Karpas-422 (cell line): Measurements from ENCODE around the gene ZNF74. TPM values are rescaled to one million over a fixed set of nuclear protein-coding genes. Genes with fewer than 3 reads are reported as not detected.

Experiments
- DNase-seq: peaks from one replicate; pipeline ENCODE4 v3.0.0-alpha.2; 2015
- H2AFZ ChIP-seq: fragments of 200-600 bp; sonication (generic); 2 replicates; pipeline ENCODE4 v1.6.1; 2014; ENCODE audit warnings: antibody characterized with exemption, low read length, mixed read lengths
- H3K27ac ChIP-seq: fragments of 200-600 bp; sonication (generic); 2 replicates; pipeline ENCODE4 v1.5.1; 2014; ENCODE audit warnings: mild to moderate bottlenecking, low read length, moderate library complexity
- H3K27me3 ChIP-seq: fragments of 200-600 bp; sonication (generic); 2 replicates; pipeline ENCODE4 v1.6.1; 2014; ENCODE audit warnings: low read length, mixed read lengths
- H3K36me3 ChIP-seq: fragments of 200-600 bp; sonication (generic); 2 replicates; pipeline ENCODE4 v1.6.1; 2014; ENCODE audit warnings: low read length, mixed read lengths; ENCODE audit not compliant: insufficient read depth
- H3K4me1 ChIP-seq: fragments of 200-600 bp; sonication (generic); 2 replicates; pipeline ENCODE4 v1.6.1; 2014; ENCODE audit warnings: mild to moderate bottlenecking, low read length, mixed read lengths
- H3K4me2 ChIP-seq: fragments of 200-600 bp; sonication (generic); 2 replicates; pipeline ENCODE4 v1.6.1; 2014; ENCODE audit warnings: low read length, low read depth, mild to moderate bottlenecking; ENCODE audit not compliant: poor library complexity, severe bottlenecking
- H3K4me3 ChIP-seq: fragments of 200-600 bp; sonication (generic); 2 replicates; pipeline ENCODE4 v1.5.1; 2014; ENCODE audit warnings: mild to moderate bottlenecking, antibody characterized with exemption, low read length, mixed read lengths
- H3K79me2 ChIP-seq: fragments of 200-600 bp; sonication (generic); 2 replicates; pipeline ENCODE4 v1.6.1; 2014; ENCODE audit warnings: mild to moderate bottlenecking, low read length, mixed read lengths
- H3K9ac ChIP-seq: fragments of 200-600 bp; sonication (generic); 2 replicates; pipeline ENCODE4 v1.6.0; 2014; ENCODE audit warnings: low read length
- H3K9me2 ChIP-seq: fragments of 200-600 bp; sonication (generic), shearing (Covaris generic); replicated peaks from 2 replicates; pipeline ENCODE4 v1.6.0; 2014; ENCODE audit warnings: mild to moderate bottlenecking, low read length, moderate library complexity; ENCODE audit not compliant: insufficient read depth
- H3K9me3 ChIP-seq: fragments of 300-700, 200-600 bp; sonication (generic); 2 replicates; pipeline ENCODE4 v1.6.1; 2014; ENCODE audit warnings: low read length, mixed read lengths
- H4K20me1 ChIP-seq: fragments of 200-600 bp; sonication (generic); 2 replicates; pipeline ENCODE4 v1.6.1; 2014; ENCODE audit warnings: mild to moderate bottlenecking, antibody characterized with exemption, low read length, low read depth; ENCODE audit not compliant: insufficient read depth
- total RNA-seq: library from RNA; depleted of rRNA; stranded (reverse); fragments of >200 nt; shearing (Covaris generic); gene quantifications from 2 replicates; pipeline ENCODE4 v1.2.3, GENCODE V29; 2014; ENCODE audit warnings: low replicate concordance

The ZNF74 gene
- total RNA-seq, 1 experiment from 2014 or later = not detected

DNA sequence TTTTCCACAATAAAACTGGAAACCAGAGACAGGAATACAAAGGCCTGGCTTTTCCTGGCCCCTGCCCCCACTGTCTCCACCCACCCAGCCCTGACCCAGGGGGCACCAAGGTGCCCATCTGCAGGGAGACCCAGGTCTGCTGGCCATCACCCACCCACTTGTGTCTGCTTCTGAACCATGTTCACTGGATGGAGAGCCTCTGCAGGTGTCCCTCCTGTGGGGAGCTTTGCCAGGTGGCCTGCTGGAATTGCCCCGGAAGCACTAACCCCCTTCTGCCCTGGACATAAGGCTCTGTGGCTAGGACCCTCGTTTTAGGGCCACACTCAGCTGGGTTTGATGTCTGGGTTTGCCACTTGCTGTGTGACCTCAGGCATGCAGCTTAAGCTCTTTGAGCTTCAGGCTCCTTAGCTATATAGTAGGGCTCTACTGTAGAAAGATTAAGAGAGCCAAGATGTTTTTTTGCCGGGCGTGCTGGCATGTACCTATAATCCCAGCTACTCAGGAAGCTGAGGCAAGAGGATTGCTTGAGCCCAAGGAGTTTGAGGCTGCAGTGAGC lies 39.8 kb downstream of the ZNF74 start:
- no peaks in the 10 kb centered on the region for H3K36me3 ChIP-seq
- H3K9me2 ChIP-seq = no peaks in the 10 kb centered on the region
- H3K4me1 ChIP-seq = no peaks in the 10 kb centered on the region
- no peak overlapping the region for H3K4me3 ChIP-seq
- H3K9me3 ChIP-seq = no peaks in the 10 kb centered on the region
- DNase-seq = no peak
- H3K27me3 ChIP-seq = no peaks in the 10 kb centered on the region
- no peak overlapping the region for H2AFZ ChIP-seq
- H3K27ac ChIP-seq = no peak overlapping the region
- H3K79me2 ChIP-seq = no peaks in the 10 kb centered on the region
- no peaks in the 10 kb centered on the region for H4K20me1 ChIP-seq
- H3K9ac ChIP-seq = no peak overlapping the region
- H3K4me2 ChIP-seq = no peak overlapping the region

DNA sequence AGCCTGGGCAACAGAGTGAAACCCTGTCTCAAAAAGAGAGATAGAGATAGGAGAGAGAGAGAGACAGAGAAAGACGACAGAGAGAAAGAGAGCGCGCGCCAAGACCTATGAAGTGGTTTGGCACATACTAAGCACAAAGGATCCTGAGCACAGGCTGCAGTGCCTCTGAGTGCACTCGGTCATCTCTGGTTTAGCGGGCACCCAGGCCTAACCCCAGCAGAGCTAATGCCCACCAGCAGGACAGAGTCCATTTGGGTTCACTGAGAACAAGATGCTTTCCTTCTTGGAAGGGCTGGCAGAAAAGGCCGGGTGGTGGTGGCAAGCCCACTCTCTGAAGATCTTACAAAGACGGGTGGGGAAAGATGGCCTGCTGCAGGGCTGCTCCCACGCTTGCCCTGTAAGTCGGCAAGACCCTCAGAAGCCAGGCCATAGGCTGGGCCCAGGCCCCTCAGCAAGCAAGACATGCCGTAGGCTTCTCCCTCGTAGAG lies 40.4 kb downstream of the ZNF74 start:
- Histone ChIP-seq H2AFZ (no peak overlapping the region), H3K9me2 (no peaks in the 10 kb centered on the region), H3K9ac (no peak overlapping the region), H3K4me1 (no peaks in the 10 kb centered on the region), H4K20me1 (no peaks in the 10 kb centered on the region), H3K27ac (no peak overlapping the region), H3K4me3 (no peak overlapping the region), H3K79me2 (no peaks in the 10 kb centered on the region), H3K27me3 (no peaks in the 10 kb centered on the region), H3K36me3 (no peaks in the 10 kb centered on the region), H3K9me3 (no peaks in the 10 kb centered on the region), H3K4me2 (no peak overlapping the region)
- no peak for DNase-seq

DNA sequence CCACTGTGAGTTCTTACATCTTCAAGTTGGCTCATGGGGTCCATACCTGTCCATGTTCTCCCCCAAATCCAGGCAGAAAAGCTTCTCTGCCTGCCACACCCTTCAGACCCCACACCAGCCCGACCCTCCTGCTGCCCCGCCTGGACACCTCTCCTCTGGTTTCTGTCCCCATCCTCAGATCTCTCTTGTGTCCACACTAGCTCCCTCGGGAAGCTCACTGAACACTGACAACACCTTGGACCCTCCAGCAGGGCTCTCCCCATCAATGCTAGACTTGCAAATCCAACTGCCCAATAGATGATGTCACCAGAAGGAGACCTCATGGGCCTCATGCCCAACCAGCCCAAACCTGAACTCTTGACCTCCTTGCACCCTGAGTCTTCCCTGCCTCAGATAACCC lies 40.8 kb downstream of the ZNF74 start:
- Histone ChIP-seq H2AFZ (no peak overlapping the region), H3K36me3 (no peaks in the 10 kb centered on the region), H3K27me3 (no peaks in the 10 kb centered on the region), H3K4me2 (no peak overlapping the region), H3K9me3 (no peaks in the 10 kb centered on the region), H4K20me1 (no peaks in the 10 kb centered on the region), H3K9me2 (no peaks in the 10 kb centered on the region), H3K4me3 (no peak overlapping the region), H3K4me1 (no peaks in the 10 kb centered on the region), H3K27ac (no peak overlapping the region), H3K9ac (no peak overlapping the region), H3K79me2 (no peaks in the 10 kb centered on the region)
- no peak for DNase-seq

DNA sequence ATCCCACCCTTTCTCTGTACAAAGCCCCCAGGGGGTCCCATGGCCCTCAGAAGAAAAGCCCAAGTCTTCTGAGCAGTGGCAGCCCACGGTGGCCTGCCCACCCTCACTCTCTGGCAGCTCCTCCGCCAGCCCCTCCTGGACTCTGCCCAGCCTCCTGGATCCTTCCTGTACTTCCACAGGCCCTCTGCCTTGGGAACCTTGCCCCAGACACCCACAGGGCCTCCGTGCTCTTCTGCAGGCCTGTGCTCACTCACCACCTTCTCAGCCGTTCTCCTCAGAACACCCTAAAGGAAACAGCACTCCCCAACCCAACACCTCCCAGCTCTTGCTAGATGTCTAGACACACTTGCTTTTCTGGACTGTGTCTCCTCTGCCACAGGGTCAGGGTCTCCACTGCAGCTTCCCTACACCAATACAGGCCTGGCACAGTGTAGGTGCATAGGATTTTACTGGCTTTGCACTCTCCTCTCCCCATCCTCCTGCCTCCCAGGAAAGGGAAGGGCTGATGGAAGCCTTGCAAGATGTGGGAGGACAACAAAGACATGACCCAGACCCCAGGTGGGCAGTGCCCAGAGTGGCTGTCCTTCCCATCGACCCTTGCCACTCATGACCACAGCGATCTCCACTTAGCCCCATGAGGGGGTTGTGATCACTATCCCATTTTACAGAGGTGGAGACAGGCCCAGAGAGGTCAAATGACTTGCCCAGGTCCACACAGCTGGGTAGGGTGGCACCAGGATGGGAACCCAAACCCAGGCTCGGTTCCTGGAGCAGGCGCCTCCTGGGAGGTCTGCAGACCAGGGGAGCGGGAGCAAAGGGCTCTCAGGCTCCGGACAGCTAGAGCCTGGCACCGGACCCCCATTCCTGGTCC lies 41.7 kb downstream of the ZNF74 start:
- H3K4me3 ChIP-seq = no peak overlapping the region
- no peak overlapping the region for H3K9ac ChIP-seq
- no peaks in the 10 kb centered on the region for H3K27me3 ChIP-seq

DNA sequence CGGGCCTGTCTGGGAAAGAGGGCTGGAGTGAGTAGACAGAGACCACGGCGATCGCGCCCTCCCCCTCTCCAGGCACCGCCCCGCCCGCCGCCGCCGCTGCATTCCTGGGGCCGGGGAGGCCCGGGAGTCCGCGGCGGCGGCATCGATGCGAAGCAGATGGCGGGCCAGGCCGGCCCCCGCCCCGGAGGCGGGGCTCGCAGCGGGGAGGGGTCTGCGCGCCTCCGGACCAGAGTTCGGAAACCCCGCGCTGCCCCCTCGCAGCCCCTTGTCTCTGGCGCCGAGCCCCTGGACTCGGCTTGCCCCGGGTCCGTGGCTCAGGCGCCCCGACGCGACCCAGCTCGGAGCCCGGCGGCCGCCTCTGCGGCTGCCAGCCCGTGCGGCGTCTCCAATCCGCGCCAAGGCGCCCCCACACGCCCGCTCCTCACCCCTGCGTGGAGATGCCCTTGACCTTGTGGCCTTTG lies 42.4 kb downstream of the ZNF74 start:
- H3K4me3 ChIP-seq = no peak overlapping the region

More for the DNA sequence above, 41.7 kb downstream of the ZNF74 start:
- DNase-seq = no peak
- H4K20me1 ChIP-seq = no peaks in the 10 kb centered on the region
- no peaks in the 10 kb centered on the region for H3K36me3 ChIP-seq
- H3K79me2 ChIP-seq = no peaks in the 10 kb centered on the region
- no peak overlapping the region for H2AFZ ChIP-seq
- no peaks in the 10 kb centered on the region for H3K9me2 ChIP-seq
- H3K9me3 ChIP-seq = no peaks in the 10 kb centered on the region
- no peak overlapping the region for H3K4me2 ChIP-seq
- H3K27ac ChIP-seq = no peak overlapping the region
- no peaks in the 10 kb centered on the region for H3K4me1 ChIP-seq

DNA sequence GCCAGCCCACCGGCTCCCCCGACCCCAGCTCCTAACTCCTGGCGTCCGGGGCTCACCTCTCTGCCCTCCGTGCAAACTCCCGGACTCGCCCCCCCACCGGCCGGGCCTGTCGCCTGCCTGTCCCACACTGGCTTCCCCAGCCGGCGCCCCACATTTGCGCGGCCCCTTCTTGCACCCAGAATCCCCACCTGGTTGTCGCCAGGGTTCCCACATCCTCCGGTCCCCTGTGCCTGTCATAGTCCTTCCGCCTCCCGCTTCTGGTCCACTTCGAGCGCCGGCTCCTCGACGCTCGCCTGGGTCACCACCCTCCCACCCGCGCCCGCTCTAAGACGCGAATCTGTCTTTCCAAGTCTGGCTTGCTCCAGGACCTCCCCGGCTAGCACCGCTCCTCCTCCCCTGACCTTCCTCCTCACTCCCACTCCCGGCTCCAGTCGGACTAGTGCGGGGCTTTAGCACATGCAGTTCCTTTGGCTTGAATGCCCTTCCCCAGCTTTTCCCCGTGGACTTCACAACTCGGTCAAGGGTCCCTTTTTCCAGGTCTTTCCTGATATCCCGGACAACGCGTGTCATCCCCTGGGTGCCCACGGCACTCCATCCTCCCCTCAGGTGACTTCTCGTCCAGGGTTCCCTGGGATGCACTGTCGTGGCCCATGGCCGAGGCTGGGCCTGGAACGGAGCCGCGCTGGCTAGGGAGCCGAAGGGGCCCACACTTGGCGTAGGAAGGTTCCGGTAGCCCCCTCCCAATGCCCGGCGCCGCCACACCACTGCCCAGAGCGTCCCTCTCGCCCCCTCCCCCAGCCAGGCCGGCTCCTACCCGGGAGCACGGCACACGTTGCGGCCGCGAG lies 43.0 kb downstream of the ZNF74 start:
- no peak overlapping the region for H3K9ac ChIP-seq

More for the DNA sequence above, 42.4 kb downstream of the ZNF74 start:
- Histone ChIP-seq H3K27me3 (no peaks in the 10 kb centered on the region), H3K27ac (no peak overlapping the region), H3K36me3 (no peaks in the 10 kb centered on the region), H4K20me1 (no peaks in the 10 kb centered on the region), H3K9ac (no peak overlapping the region), H2AFZ (no peak overlapping the region), H3K9me3 (no peaks in the 10 kb centered on the region), H3K9me2 (no peaks in the 10 kb centered on the region), H3K4me2 (no peak overlapping the region), H3K4me1 (no peaks in the 10 kb centered on the region), H3K79me2 (no peaks in the 10 kb centered on the region)
- DNase-seq = no peak

DNA sequence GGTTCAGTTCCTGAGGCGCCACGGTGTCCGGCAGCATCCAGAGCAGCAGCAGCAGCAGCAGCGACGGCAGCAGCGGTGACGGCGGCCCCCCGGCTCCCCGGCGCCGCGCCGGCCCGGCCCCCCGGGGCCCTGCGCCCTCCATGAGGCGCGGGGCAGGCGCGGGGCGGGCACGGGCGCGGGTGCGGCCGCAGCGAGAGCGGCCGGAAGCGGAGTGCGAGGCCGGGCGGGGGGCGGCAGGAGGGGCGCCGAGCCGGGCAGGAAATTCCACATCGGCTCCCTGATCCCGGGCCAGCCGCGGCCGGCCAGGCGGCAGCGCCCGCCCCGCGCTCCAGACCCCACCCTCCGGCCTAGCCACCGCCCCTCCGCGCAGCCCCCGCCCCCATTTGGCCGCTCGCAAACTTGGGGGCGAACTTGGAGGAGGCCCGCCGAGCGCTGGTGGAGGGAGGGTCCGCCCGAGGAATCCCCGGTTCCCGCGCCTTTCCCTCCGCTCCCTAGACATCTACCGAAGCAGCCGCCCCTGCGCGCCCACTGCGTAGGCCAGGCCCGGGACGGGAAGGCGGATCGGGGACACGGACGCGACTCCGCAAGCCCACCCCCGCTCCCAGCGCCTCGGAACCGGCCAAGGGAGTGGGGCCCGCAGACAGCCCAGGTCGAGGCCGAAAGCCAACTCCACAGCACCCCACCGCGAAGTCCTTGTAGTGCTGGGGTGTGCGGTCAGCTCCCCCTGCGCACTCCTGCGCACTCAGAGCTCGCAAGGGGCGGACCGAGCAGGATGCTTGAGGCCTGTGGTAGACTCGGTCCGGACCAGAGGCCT lies 43.9 kb downstream of the ZNF74 start, which contains the start of gene SCARF2:
Gene SCARF2 (minus strand): TSS at position 213 of the 814 bp plus-strand sequence. CDS start 71 bp downstream, at position 142.
- no peak within 1 kb of the TSS for H2AFZ ChIP-seq
- no peak within 1 kb of the TSS for H3K4me3 ChIP-seq
- H3K4me2 ChIP-seq = no peak within 1 kb of the TSS

More for the DNA sequence above, 43.0 kb downstream of the ZNF74 start:
- H4K20me1 ChIP-seq = no peaks in the 10 kb centered on the region
- no peaks in the 10 kb centered on the region for H3K79me2 ChIP-seq
- H3K27me3 ChIP-seq = no peaks in the 10 kb centered on the region
- no peak overlapping the region for H3K4me3 ChIP-seq
- H3K36me3 ChIP-seq = no peaks in the 10 kb centered on the region
- H3K9me2 ChIP-seq = no peaks in the 10 kb centered on the region
- no peaks in the 10 kb centered on the region for H3K9me3 ChIP-seq
- no peak for DNase-seq
- H3K4me2 ChIP-seq = no peak overlapping the region
- no peak overlapping the region for H2AFZ ChIP-seq
- no peaks in the 10 kb centered on the region for H3K4me1 ChIP-seq
- no peak overlapping the region for H3K27ac ChIP-seq

More for the DNA sequence above, 43.9 kb downstream of the ZNF74 start, which contains the start of gene SCARF2:
- H3K9ac ChIP-seq = no peak within 1 kb of the TSS
- H3K79me2 ChIP-seq = no peaks in the 10 kb centered on the region
- H3K4me1 ChIP-seq = no peaks in the 10 kb centered on the region
- H4K20me1 ChIP-seq = no peaks in the 10 kb centered on the region
- no peaks in the 10 kb centered on the region for H3K9me2 ChIP-seq
- H3K9me3 ChIP-seq = no peaks in the 10 kb centered on the region
- DNase-seq = no peak
- no peaks in the 10 kb centered on the region for H3K27me3 ChIP-seq
- no peak within 1 kb of the TSS for H3K27ac ChIP-seq
- H3K36me3 ChIP-seq = no peaks in the 10 kb centered on the region; the same call in 1 of the 2 replicates
